T-helper 9 cell (primary cell): ENCODE results near the gene DMAC1.

Experiments used
- DNase-seq: peaks from one replicate; pipeline ENCODE4 v3.0.0-alpha.2; 2020

DMAC1 gene

GRCh38 chr9:7782400-7783120 is 17.0 kb downstream of the DMAC1 start:
- no peak for DNase-seq

GRCh38 chr9:7780261-7780988 is 19.2 kb downstream of the DMAC1 start:
- no peak for DNase-seq

DNA sequence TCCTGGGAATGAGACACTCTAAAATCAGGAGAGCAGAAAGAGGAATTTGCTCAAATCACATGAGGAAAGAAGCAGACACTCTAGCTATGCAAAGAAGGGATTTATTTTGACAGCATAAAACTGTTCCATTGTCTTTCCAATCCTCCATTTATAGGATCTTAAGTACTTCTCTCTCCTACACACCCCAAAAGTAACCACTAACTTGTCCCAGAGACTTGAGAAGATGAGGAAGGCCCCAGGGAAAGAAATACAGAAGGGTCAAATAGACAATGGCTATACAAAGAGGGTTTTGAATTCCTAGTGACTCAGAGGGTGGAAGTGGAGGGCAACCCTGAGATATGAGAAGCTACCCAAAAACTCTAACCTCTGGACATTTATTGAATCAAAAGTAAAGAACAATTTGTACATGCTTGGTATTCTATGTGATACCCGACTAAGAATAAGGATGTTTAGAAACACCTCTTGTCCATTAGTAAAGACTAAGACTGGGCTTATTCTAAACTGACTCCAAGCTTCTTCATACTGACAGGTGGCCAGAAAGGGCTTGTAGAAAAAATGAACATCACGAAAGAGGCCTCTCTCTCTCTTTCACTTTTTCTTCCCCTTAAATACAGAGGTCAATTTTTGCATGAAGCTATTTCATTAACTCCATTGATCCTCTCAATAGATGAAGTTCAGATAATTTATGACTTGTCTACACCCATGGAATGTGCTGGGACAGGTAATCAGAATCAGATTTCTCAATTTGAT is 20.6 kb downstream of the DMAC1 start:
- no peak for DNase-seq

- no peak for DNase-seq
Measured at GRCh38 chr9:7777771-7778170, 21.8 kb downstream of the DMAC1 start.

GRCh38 chr9:7770111-7770510 is 29.5 kb downstream of the DMAC1 start:
- DNase-seq: no peak

- DNase-seq: no peak
Measured at GRCh38 chr9:7762600-7762999, 37.0 kb downstream of the DMAC1 start.

DNA sequence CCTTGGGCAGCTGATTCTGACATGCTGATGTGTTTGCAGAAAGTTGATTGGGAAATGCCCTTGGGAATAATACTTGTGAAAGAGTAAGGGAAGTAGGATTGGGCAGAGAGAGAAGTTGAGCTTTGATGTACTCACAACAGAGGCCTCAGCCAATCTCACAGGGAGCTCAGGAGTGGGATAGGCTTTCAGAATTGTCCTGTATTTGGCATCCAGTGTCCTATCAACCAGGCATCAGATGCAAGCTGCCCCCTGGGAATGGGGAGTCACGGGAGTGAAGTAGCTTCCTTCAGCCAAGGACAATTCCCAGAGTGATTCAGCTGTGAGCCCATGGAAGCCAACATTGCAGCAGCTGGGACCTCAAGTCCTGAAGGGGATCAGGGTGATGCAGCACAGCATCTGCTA is 39.6 kb downstream of the DMAC1 start:
- DNase-seq: no peak

- DNase-seq: no peak
Measured at GRCh38 chr9:7756088-7756487, 43.5 kb downstream of the DMAC1 start.

DNA sequence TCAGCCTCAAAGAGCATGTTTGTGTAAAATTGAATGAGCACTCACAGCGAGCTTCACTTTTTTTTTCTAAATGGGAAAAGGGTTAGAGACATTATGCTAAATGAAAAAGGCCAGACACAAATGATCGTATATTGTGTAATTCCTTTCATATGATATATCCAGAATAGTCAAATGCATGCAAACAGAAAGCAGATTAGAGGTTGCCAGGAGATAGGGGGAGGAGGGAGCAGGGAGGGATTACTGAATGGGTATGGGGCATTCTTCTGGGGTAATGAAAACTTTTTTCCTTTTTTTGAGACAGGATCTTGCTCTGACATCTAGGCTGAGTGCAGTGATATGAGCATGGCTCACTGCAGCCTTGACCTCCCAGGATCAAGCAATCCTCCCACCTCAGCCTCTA is 47.1 kb downstream of the DMAC1 start:
- no peak for DNase-seq
